Measurements from ENCODE around the gene SLC24A3.

SLC24A3 gene

DNA sequence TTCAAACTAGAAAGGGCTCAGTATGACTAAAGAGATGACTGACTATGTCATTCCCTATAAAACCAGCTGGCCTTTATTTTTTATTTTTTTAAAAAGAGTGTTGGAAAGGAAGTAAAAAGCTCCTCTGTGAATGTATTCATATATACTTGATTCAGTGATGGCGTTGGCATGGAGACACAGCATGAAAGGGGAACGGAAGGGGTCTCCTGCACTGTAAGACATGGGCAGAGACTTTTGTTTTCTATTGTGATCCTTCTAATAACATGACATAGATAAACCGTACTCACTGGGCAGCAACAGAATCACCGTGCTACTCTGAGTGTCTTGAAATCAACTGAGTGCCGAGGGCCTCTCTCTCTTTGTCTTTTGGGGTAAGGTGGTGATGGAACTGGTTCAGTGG lies 317.6 kb downstream of the SLC24A3 start:
- ChIA-PET POLR2A (no interaction called here), CTCF (no interaction called here)
- TF ChIP-seq HDGF (IDR thresholded peaks at IDR 0.05; ENCODE audit: borderline replicate concordance) (no peak), FOXM1 (IDR thresholded peaks at IDR 0.05; ENCODE audit: borderline replicate concordance) (no peak), BHLHE40 (IDR thresholded peaks at IDR 0.05; ENCODE audit: borderline replicate concordance) (no peak), SP1 (IDR thresholded peaks at IDR 0.05) (no peak), CTBP1 (IDR thresholded peaks at IDR 0.05; ENCODE audit: borderline replicate concordance) (no peak), L3MBTL2 (conservative IDR thresholded peaks at IDR 0.05) (no peak), ELF4 (IDR thresholded peaks at IDR 0.05) (no peak), ARNT (IDR thresholded peaks at IDR 0.05) (no peak), NFRKB (IDR thresholded peaks at IDR 0.05) (no peak), TARDBP (IDR thresholded peaks at IDR 0.05) (no peak), SUZ12 (IDR thresholded peaks at IDR 0.05) (no peak), FOXA1 (IDR thresholded peaks at IDR 0.05) (no peak), FOXK2 (IDR thresholded peaks at IDR 0.05) (no peak), ZNF384 (IDR thresholded peaks at IDR 0.05) (no peak), LEF1 (IDR thresholded peaks at IDR 0.05; ENCODE audit: borderline replicate concordance) (no peak)
- TF ChIP-seq, protein P1, sequence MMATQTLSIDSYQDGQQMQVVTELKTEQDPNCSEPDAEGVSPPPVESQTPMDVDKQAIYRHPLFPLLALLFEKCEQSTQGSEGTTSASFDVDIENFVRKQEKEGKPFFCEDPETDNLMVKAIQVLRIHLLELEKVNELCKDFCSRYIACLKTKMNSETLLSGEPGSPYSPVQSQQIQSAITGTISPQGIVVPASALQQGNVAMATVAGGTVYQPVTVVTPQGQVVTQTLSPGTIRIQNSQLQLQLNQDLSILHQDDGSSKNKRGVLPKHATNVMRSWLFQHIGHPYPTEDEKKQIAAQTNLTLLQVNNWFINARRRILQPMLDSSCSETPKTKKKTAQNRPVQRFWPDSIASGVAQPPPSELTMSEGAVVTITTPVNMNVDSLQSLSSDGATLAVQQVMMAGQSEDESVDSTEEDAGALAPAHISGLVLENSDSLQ (IDR thresholded peaks at IDR 0.05) = no peak
- no peak for DNase-seq (ENCODE audit: extremely low spot score)

DNA sequence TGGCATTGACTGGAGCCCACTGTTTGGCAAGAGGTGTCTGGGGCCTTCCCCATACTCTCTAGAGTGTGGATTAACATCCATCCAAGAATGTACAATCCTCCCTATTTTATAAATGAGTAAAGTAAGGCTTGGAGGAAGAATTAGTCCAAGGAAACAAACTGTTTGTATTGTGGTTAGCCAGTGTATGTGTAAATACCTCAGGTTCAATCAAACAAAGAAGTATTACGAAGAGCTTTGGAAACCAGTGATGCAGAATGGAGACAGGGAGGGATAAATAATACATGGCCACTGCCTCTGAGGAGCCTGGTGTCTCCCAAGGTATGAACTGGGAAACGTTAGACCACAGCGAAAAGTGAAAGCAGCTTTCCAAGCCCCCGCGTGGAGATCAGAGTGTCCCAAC lies 319.0 kb downstream of the SLC24A3 start:
- ChIA-PET POLR2A (no interaction called here), CTCF (no interaction called here)
- TF ChIP-seq HDGF (IDR thresholded peaks at IDR 0.05; ENCODE audit: borderline replicate concordance) (no peak), FOXK2 (IDR thresholded peaks at IDR 0.05) (no peak), ARNT (IDR thresholded peaks at IDR 0.05) (no peak), NFRKB (IDR thresholded peaks at IDR 0.05) (no peak), ZNF384 (IDR thresholded peaks at IDR 0.05) (no peak), LEF1 (IDR thresholded peaks at IDR 0.05; ENCODE audit: borderline replicate concordance) (no peak), SP1 (IDR thresholded peaks at IDR 0.05) (no peak), L3MBTL2 (conservative IDR thresholded peaks at IDR 0.05) (no peak), FOXM1 (IDR thresholded peaks at IDR 0.05; ENCODE audit: borderline replicate concordance) (no peak), TARDBP (IDR thresholded peaks at IDR 0.05) (no peak), FOXA1 (IDR thresholded peaks at IDR 0.05) (no peak), SUZ12 (IDR thresholded peaks at IDR 0.05) (no peak), BHLHE40 (IDR thresholded peaks at IDR 0.05; ENCODE audit: borderline replicate concordance) (no peak), CTBP1 (IDR thresholded peaks at IDR 0.05; ENCODE audit: borderline replicate concordance) (no peak), ELF4 (IDR thresholded peaks at IDR 0.05) (no peak)
- TF ChIP-seq, protein P1 (IDR thresholded peaks at IDR 0.05) = no peak
- DNase-seq (ENCODE audit: extremely low spot score) = no peak

DNA sequence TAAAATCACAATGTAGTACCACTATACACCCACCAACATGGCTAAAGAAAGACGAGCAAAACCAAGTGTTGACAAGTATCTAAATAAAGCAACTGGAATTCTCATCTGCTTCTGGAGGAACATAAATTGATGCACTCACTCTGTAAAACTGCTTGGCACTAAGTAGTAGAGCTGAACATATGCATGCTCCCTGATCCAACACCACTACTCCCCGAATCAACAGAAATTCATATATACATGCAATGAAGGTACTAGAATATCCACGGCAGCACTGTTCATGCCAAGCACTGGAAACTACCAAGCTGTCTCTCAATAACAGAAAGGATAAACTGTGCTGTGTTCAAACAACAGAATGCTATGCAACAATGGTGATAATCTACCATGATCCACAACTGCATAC lies 326.1 kb downstream of the SLC24A3 start:
- POLR2A ChIA-PET = no interaction called here

DNA sequence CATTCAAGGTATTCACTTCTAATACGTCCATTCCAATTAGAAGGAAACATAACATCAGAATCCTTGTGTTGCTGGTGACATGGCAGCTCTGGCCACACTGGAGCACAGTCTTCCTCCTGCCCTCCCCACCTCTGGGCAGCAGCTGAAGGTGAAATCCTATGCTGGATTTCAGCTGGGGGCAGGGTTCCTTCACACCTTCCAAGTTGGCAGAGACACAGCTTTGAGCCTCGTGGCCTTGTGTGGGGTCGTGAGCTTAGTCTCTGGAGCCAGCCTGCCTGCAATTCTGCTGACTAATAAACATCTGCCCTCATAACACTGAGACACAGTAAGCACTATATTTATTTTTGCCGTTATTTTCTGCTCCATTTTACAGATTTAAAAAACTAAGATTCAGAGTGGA lies 326.7 kb downstream of the SLC24A3 start:
- ChIA-PET POLR2A (no interaction called here), CTCF (no interaction called here)
- TF ChIP-seq, protein P1 (IDR thresholded peaks at IDR 0.05) = no peak
- TF ChIP-seq ZNF384 (IDR thresholded peaks at IDR 0.05) (no peak), ELF4 (IDR thresholded peaks at IDR 0.05) (no peak), CTBP1 (IDR thresholded peaks at IDR 0.05; ENCODE audit: borderline replicate concordance) (no peak), ARNT (IDR thresholded peaks at IDR 0.05) (no peak), FOXA1 (IDR thresholded peaks at IDR 0.05) (no peak)
- no peak for DNase-seq (ENCODE audit: extremely low spot score)

More for the DNA sequence above, 326.1 kb downstream of the SLC24A3 start:
- DNase-seq (ENCODE audit: extremely low spot score) = no peak
- TF ChIP-seq CTBP1 (IDR thresholded peaks at IDR 0.05; ENCODE audit: borderline replicate concordance) (no peak), ZNF384 (IDR thresholded peaks at IDR 0.05) (no peak), ARNT (IDR thresholded peaks at IDR 0.05) (no peak), FOXM1 (IDR thresholded peaks at IDR 0.05; ENCODE audit: borderline replicate concordance) (no peak), SP1 (IDR thresholded peaks at IDR 0.05) (no peak), FOXA1 (IDR thresholded peaks at IDR 0.05) (no peak), FOXK2 (IDR thresholded peaks at IDR 0.05) (no peak), LEF1 (IDR thresholded peaks at IDR 0.05; ENCODE audit: borderline replicate concordance) (no peak), ELF4 (IDR thresholded peaks at IDR 0.05) (no peak), HDGF (IDR thresholded peaks at IDR 0.05; ENCODE audit: borderline replicate concordance) (no peak), L3MBTL2 (conservative IDR thresholded peaks at IDR 0.05) (no peak), SUZ12 (IDR thresholded peaks at IDR 0.05) (no peak)
- CTCF ChIA-PET = no interaction called here

DNA sequence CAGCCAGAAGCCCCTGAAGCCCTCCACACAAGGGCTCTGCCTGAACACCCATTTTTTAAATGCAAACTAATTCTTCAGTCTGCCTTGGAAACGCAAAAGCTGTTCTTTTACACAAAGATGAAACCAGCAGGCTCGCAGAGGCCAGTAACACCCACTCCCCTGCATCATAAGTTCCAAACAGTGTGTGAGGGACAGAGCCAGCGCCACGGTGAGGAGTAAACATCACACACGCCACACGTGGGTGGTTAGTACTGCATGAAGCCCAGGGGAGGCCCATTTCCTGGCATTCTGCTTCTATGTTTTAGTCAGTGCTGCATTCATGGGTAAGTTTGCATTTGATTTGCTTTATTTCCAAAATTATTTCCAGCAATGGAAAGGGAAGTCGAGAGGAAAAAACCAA lies 327.9 kb downstream of the SLC24A3 start:
- TF ChIP-seq LEF1 (IDR thresholded peaks at IDR 0.05; ENCODE audit: borderline replicate concordance) = no peak
- no peak for TF ChIP-seq BHLHE40 (IDR thresholded peaks at IDR 0.05; ENCODE audit: borderline replicate concordance)
- TF ChIP-seq, protein P1 (IDR thresholded peaks at IDR 0.05) = no peak
- TF ChIP-seq FOXA1 (IDR thresholded peaks at IDR 0.05) = no peak
- no peak for TF ChIP-seq TARDBP (IDR thresholded peaks at IDR 0.05)
- no peak for TF ChIP-seq ELF4 (IDR thresholded peaks at IDR 0.05)
- TF ChIP-seq ARNT (IDR thresholded peaks at IDR 0.05) = no peak
- no peak for DNase-seq (ENCODE audit: extremely low spot score)
- POLR2A ChIA-PET = no interaction called here
- CTCF ChIA-PET = no interaction called here

DNA sequence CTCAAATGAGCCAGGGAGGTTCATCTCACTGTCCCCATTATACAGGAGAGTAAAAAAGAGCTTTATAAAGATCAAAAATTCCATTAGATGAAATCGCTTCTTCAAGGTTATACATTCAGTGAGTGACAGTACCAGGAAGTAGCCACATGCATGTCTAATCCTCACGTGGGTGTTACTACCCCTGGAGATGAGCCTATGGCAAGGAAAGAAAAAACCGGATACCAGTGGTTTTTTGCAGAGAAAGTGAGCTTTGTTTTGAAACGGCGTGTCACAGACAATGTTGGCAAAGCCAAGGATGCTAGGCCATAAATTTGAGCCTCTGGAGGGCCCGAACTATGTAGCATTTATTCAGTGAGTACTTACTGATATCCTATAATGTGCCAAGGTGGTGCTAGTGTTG lies 330.7 kb downstream of the SLC24A3 start:
- DNase-seq (ENCODE audit: extremely low spot score) = no peak
- ChIA-PET CTCF (no interaction called here), POLR2A (no interaction called here)
- TF ChIP-seq ZNF384 (IDR thresholded peaks at IDR 0.05) (no peak), L3MBTL2 (conservative IDR thresholded peaks at IDR 0.05) (no peak), LEF1 (IDR thresholded peaks at IDR 0.05; ENCODE audit: borderline replicate concordance) (no peak), FOXM1 (IDR thresholded peaks at IDR 0.05; ENCODE audit: borderline replicate concordance) (no peak), SP1 (IDR thresholded peaks at IDR 0.05) (no peak), ARNT (IDR thresholded peaks at IDR 0.05) (no peak)
- TF ChIP-seq, protein P1 (IDR thresholded peaks at IDR 0.05) = no peak
